Pons (tissue), 1 donor: ENCODE data around the gene PALM2AKAP2.

Source experiments
- DNase-seq: peaks from one replicate; pipeline ENCODE4 v3.0.0-alpha.2; 2016; ENCODE audit warnings: low spot score

PALM2AKAP2 gene

DNA sequence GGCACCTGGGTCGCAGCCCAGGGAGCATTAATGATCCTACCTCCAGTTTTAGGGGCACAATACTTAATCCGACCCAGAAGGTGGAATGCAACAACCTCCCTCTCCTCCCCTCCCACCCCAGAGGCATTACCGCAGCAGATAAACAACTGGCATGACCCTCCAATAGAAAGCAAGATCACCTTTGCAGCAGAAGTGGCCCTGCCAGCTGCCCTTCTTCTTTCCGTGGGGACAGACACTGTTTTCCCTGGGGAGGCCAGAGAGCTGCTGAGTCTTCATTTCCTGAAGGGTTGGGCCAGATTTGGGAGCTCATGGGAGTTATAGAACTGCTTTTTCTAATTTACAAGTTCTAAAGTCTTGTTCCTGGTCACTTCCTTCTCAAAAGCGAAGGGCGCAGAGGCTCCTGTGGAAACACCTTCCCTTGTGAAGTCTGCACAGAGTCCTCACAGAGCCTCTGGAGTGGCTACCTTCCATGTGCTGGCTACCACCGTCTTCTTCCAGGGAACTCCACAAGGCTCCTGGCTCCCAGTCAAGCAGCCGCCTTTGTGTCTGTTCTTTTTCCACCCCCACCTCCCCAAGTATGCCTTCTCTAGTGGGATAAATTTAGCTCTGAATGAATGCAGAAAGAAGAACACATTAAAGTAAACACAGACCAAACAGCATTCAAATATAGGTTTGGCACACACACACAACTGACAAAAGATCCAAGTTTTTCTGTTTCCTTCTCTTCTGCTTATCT, 8.0 kb upstream of the PALM2AKAP2 start:
- DNase-seq = no peak

GRCh38 chr9:109775516-109775915, 4.5 kb upstream of the PALM2AKAP2 start:
- no peak for DNase-seq

- no peak for DNase-seq
Observed at GRCh38 chr9:109776391-109776790, 3.6 kb upstream of the PALM2AKAP2 start.

GRCh38 chr9:109780453-109781033, 545 bp downstream of the PALM2AKAP2 start:
- DNase-seq = no peak

- DNase-seq = no peak
Observed at GRCh38 chr9:109781086-109781485, 1.1 kb downstream of the PALM2AKAP2 start.

DNA sequence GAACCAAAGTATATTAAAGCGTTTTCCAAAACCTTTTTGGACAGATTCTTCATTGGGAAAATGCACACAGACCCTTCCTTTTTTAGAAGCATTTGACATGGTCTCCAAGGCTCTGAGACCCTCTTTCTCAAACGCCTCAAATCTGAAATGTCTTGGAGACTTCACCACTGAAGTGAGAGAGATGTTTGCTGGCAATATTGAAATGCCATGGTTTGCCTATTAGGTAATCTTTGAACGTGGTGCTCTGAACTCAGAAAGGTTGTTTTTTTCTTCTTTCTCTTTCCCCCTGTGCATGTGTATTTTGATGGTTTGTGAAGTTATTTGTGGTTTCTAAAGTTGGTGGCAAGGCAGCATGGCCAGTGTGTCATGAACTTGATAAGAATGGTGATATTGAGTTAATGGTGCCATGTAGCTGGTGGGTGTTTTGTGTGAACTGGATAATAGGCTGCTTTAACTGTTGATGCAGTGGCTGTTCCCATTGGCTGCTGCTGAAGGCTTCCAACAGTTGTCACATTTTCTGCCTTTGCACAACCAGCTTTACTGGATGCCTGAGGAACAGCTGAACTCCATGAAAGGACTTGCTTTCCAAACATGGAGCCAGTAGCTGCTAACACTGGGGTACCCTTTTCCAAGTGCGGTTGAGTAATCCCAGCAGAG, 1.7 kb downstream of the PALM2AKAP2 start:
- DNase-seq = no peak

DNA sequence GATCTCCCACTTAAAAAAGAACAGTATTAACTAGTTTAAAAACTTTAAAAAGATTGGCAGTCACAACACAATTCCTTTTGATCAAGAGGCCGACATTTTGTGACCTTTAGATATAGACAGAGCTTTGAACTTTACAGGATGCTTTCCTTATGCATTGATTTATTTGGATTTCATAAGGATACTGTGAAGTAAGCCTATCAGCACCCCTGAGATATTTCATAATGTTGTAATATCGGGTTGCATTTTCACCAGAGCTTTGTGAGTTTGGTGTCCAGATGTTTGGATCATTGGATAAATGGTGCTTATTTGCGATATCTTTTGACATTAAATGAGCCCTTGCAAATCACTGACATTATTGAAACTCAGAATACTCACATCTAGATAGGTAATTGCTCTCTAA, 7.7 kb downstream of the PALM2AKAP2 start:
- no peak for DNase-seq

GRCh38 chr9:109789556-109789955, 9.6 kb downstream of the PALM2AKAP2 start:
- DNase-seq = no peak

DNA sequence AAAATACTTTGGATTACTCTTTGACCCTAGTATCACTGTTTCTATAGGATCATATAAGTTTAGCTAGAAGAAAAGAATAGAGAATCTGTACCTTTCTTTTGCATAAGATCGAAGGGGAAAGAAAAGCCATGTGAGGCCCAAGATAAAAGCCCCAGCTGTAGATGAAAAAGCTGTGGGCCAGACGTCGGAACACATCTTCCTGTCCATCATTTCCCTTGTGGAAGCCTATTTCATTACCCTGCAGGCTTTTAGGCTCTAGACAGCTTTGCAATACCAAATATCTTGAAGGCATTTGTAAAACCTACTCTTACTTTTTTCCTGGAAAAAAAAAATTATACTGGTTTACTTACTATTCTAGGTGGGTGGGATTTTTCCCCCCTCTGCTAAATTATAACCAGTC, 10.0 kb downstream of the PALM2AKAP2 start:
- no peak for DNase-seq

- no peak for DNase-seq
Observed at GRCh38 chr9:109791003-109791677, 11.1 kb downstream of the PALM2AKAP2 start.

DNA sequence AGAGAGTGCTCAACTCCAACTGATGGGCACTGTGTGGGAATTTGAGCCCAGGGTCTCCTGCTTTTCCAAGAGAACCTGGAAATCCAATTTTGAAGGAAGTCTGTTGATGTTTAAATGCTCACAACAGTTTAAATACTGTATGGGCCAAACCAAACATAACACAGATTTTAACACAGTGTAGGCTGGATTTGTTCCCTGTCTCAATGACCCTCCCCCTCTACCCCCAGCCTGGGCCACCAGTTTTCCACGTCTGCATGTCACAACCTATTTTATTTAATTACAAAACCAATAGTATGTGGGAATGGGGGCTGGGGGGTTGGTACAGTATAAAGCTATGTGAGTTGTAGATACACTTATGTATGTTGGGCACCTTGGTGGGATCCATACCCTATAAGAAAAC, 11.7 kb downstream of the PALM2AKAP2 start:
- DNase-seq = no peak

- DNase-seq = no peak
Observed at GRCh38 chr9:109792951-109793546, 13.1 kb downstream of the PALM2AKAP2 start.

GRCh38 chr9:109793921-109794320, 13.9 kb downstream of the PALM2AKAP2 start:
- DNase-seq = no peak

DNA sequence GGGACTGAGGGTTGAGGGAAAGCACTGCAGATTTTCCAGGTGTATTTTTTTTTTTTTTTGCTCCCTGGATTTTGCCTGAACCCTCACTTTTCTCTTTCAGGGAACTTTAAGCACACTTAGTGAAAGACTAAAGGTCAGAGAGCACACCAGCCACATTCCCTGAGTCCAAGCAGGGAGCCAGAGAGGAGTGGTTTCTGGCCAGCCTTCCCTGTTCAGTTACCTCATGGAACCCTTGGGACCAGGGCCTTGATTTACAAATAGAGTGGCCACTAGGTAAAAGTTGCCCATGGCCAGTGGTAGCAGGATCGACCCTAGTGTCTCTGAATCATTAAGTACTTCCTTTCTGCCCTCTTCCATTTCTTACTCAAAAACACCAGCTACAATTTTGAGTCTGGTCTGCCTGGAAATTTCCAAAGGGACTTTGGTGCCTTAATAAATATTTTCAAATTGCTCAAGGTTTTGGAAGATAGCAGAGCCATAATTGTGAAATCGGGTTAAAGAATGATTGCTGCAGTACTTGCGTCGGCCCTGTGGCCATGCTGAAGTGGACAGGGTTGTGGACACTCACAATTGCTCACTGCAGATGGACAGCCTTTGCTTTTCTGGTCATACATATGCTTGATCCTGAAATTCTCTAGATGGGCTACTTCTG, 14.5 kb downstream of the PALM2AKAP2 start:
- DNase-seq = no peak

DNA sequence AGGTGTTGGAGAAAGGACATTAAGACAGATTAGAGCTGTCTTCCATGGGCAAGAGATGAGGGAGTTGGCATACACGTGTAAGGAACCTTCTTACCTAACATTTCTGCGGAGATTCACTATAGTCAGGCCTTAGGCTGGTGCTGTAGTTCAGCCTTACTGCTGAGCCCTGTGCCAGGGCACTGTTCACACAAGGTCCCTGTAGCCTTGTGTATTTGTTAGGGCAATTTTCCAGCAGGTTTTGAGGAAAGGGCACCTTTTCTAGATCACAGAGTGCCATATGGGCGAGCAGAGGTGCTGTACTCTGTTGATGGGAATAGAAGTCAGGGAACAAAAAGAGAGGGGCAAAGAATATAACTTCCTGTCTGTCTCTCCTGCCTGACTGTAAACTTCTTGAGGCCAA, 15.6 kb downstream of the PALM2AKAP2 start:
- DNase-seq = no peak

DNA sequence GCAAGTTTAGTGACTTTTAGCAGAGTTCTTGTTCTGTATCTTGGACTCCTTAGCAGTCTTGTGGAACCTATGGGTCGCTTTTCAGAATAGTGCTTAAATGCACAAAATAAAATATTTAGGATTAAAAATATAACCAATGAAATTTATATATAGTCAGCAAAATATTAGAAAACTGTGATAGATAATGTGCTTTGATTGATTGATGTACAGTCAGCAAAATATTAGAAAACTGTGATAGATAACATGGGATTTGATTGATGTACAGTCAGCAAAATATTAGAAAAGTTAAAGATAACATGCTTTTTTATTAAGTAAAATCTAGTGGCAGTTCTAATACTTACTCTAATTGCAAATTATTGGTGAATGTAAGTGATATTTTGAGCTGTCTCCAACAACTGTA, 16.1 kb downstream of the PALM2AKAP2 start:
- DNase-seq = no peak

GRCh38 chr9:109797006-109797405, 17.0 kb downstream of the PALM2AKAP2 start:
- no peak for DNase-seq

GRCh38 chr9:109797509-109797908, 17.5 kb downstream of the PALM2AKAP2 start:
- no peak for DNase-seq

DNA sequence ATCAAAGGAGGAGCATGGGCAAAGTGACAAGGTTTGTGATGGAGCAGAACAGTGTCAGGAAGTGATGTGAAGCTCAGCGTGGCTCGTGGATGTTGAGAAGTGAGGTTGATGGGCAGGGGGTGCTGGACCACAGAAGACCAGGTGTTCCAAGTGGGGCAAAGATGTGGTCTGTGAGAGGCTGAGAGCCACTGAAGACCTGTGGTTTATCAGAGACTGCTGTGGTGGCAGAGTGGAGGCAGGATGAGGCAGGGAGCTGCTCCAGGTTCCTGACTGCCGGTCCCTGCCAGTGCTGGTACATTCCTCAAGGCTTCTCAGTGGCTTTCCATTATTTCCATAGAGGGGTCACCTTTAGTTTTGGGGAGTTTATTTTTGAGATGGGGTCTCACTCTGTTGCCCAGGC, 19.1 kb downstream of the PALM2AKAP2 start:
- no peak for DNase-seq

GRCh38 chr9:109799792-109800191, 19.8 kb downstream of the PALM2AKAP2 start:
- no peak for DNase-seq

- DNase-seq = no peak
Observed at GRCh38 chr9:109801484-109801883, 21.5 kb downstream of the PALM2AKAP2 start.

DNA sequence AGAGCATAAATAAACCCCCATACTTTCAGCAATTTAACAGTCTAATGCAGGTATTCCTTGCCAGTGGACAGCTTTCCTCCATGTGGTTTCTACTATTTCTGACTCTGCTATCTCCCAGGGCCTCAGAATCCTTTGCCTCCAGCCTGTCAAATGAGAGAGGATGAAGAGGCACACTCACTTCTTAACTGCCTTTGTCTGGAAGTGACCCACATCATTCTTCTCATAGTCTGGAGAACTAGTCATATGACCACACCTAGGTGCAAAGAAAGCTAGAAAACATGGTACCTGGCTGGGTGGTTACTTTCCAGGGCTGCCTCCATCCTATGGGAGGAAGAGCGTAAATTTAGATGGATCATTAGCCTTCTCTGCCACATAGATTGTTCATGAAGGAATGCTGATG, 22.5 kb downstream of the PALM2AKAP2 start:
- no peak for DNase-seq
